GM19324 (cell line): Measurements from ENCODE around the gene DTWD2.
"Not testable (repeated sequence)": the region's sequence is repeated elsewhere in the genome, so short reads cannot be mapped to it uniquely, and the experiment has no call there.

Experiments used
- ATAC-seq: cut with Tn5 transposase; IDR thresholded peaks from one replicate; pipeline ENCODE4 v1.9.1; 2021; ENCODE audit warnings: mild to moderate bottlenecking, moderate library complexity; ENCODE audit not compliant: unreplicated experiment, low FRiP score

The DTWD2 gene

DNA sequence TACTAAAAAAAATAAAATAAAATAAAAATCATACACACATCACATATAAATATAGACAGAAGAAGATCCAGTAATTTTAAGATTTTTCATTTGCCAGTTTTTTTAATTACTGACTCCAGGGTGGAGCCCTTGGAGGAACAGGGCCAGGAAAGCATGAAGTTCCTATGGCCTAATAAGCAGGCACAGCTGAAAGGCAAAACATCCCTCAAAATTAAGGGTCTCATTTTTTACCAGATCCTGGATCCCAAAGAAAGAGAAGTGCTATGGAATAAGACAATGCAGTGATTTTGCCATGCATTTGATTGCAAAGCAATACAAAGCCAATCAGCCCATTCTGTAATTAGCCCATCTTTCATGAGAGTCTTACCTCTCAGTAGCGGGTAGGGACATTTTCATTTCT is 11.3 kb upstream of the DTWD2 start:
- no peak for ATAC-seq

GRCh38 chr5:118998861-118999260 is 10.5 kb upstream of the DTWD2 start:
- not testable (repeated sequence) for ATAC-seq

DNA sequence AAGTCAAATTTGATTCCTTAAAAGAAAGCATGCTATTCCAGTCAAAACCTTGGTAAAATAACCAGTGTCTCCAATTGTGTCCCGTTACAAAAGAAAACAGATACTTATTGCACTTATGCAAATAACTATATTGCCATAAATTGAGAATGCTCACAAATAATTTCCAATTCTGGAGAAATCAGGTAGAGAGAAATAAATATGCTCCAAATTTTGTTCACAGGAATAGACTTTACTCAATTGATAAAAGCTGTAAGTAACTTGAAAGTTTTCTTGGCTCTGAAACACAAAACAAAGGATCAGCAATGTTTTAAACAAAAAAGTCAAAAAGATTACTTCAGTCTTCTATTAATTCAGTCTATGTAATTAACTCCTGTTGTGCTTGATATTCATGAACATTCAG is 7.8 kb upstream of the DTWD2 start:
- no peak for ATAC-seq

GRCh38 chr5:118994595-118994994 is 6.2 kb upstream of the DTWD2 start:
- ATAC-seq, result no peak

- ATAC-seq, result not testable (repeated sequence)
Measured at GRCh38 chr5:118993118-118993517, 4.8 kb upstream of the DTWD2 start.

- not testable (repeated sequence) for ATAC-seq
Measured at GRCh38 chr5:118992055-118992454, 3.7 kb upstream of the DTWD2 start.

DNA sequence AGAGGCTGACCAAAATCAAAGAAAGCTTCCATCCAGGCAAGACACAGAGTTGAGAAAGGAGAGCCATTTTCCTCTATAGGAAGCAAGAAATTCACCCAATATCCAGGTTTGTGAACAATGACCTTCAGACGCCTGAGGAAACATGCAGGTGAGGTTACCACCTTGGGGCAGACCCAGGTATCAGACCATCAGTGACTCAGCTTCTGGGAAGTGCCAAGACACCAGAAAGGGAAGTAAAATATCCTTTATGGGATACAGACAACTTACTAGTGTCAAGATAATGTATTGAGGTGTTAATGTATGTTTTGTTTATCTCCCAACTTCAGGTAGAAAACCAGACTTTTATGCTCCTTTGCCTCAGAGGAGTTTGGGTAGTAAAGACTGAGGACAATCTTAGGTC is 2.2 kb upstream of the DTWD2 start:
- ATAC-seq, result no peak

DNA sequence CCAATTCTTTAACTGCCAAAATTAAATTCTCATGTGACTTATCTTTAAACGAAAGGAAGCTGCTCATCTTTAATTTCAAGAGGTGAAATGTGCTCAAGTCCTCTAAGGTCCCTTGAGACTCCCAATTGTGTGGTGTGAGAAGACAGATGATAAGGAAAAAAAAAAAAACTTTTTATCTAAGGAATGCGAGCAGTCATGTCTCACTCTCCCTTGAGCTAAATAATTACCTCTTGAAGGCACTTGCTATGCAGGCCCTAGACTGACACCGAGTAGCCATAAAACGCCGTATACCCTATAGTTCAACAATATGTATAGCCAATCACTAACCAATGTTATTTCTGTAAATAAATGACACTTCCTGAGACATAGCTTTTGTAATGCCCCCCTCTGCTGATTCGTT is 1.5 kb upstream of the DTWD2 start:
- no peak for ATAC-seq

DNA sequence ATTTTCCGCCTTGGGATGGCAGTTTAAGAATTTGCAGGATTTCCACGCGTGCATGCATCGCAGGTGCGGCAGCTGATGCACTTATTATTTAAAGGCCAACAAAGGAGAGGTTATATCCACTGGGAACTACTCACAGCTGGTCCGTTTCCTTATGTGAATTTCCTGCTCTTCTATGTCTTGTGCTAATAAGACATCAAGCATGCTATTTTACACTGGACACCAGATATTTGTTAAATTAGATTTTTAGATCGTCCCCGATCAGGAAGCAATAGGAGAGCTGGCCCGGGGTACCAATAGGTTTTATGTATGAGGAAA is 476 bp upstream of the DTWD2 start:
- ATAC-seq, result no peak

GRCh38 chr5:118984602-118985001 is 3.7 kb downstream of the DTWD2 start:
- no peak for ATAC-seq

- ATAC-seq, result no peak
Measured at GRCh38 chr5:118981783-118982182, 6.6 kb downstream of the DTWD2 start.

DNA sequence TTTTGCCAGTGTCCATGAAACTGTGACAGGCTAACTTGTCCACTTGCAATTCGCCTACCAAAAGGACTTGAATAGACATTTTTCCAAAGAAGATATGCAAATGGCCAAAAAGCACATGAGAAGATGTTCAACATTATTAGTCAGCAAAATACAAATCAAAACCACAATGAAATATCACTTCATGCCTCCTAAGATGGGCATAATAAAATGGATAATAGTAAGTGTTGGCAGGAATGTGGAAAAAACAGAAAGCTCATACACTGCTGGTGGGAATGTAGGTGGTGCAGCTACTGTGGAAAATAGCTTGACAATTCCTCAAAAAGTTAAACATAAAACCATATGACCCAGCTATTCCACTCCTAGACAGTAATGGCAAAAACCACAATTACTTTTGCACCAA is 7.9 kb downstream of the DTWD2 start:
- ATAC-seq, result no peak

DNA sequence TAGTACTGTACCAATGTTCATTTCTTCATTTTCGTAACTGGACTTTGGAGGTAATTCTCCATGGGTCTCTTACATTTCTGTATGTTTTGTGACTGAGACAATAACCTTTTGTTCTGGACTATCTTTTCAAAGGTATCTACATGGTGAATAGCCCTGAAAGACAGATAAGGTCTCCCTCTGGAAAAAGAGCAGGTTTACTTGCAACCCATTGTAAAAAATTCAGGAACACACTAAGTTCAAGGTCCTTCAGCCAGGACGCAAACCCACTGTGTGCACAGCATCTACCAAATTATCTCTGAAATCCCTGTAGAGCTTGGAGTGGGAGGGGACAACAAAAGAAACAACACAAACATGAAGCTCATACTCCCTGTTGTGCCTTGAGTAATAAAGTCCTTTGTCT is 8.3 kb downstream of the DTWD2 start:
- no peak for ATAC-seq

GRCh38 chr5:118973779-118974445 is 14.4 kb downstream of the DTWD2 start:
- ATAC-seq, result not testable (repeated sequence)

DNA sequence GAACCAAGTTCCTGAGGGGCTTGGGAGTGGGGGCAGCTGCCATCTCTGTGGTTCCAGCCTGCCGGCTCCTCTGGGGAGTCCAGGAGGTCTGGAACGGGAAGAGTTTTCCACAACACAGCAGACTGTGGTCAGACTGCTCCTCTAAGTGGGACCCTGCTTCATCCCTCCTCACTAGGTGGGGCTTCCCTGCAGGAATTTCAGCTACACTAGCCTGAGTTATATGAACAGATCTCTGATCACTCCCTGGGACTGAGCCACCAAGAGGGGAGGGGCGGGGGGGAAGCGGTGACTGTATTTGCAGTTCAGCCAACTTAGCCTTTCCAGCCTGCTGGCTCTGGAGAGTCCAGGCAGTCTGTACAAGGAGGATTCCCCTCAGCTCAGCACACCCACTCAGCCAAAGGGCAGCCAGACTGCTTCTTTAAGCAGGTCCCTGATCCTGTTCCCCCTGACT is 19.4 kb downstream of the DTWD2 start:
- ATAC-seq, result no peak

DNA sequence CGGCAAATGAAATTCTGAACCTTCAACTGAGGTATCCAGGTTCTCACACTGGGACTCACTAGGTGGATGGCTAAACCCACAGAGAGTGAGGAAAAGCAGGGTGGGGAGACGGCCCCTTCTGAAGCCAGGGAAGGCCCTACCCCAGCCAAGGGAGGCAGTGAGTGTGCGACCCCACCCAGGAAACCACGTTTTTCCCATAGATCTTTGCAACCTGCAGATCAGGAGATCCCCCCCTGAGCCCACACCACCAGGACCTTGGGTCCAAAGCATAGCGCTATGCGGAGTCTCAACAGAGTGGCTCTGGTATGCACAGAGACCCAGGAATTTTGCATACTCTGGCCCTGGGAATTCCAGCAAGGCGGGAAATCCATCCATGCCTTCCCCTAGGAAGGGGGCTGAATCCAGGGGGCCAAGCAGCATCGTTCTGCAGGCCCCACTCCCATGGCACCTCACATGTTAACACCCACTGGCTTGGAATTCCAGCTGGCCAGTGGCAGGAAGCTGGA is 19.9 kb downstream of the DTWD2 start:
- ATAC-seq, result no peak

GRCh38 chr5:118967059-118967508 is 21.3 kb downstream of the DTWD2 start:
- ATAC-seq, result no peak

DNA sequence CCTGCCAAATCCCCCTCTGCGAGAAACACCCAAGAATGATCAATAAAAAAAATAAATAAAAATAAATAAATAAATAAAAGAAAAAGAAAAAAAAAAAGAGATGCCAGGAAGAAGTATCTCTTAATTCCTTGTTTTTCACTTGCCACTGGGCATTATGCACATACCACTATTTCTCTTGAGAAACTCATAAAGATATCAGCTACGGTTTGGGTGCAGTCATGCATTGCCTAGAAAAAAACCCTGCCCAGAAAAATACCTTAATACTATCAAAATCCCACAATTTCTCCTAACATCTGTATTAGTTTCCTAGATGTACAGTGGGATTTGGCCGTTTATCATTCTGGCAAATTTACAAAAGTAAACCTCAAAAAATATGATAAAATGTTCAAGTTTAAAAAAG is 22.5 kb downstream of the DTWD2 start:
- ATAC-seq, result no peak

GRCh38 chr5:118964970-118965369 is 23.4 kb downstream of the DTWD2 start:
- not testable (repeated sequence) for ATAC-seq

- not testable (repeated sequence) for ATAC-seq
Measured at GRCh38 chr5:118964388-118964787, 24.0 kb downstream of the DTWD2 start.

DNA sequence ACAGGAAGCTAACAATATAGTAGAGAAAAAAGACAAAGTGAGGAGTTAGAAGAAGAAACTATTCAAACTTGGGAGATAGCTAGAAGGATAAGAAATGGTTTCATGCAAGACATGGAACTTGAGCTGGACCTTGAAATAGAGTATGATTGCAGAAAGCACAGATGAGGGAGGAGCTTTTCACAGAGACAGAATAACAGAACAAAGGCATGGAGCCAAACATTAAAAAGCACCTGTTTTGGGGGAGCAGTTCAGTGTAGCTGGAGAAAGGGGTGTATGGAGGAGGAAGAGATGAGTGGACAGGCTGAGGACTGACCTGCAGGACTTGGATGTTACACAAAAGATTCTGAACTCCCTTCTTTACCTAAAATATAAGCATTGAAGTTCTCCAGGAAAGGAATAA is 25.2 kb downstream of the DTWD2 start:
- ATAC-seq, result no peak

- no peak for ATAC-seq
Measured at GRCh38 chr5:118960557-118960956, 27.8 kb downstream of the DTWD2 start.

DNA sequence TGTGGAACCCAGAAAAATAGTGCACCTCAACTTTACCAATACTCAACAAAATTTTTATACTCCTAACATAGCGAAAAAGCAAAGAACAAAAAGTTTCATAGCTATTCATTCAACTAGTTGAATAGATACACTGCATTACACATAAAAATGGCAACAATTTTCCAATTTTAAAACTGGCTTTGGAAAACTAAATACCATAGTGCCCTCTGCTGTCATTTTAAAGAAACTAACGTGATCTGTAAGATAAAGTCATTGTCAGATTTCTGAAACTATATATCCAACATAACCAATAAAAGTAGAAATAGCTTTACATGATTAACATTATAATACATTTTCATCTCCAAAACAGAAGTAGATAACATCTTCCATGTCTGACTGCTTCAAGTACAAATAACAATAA is 31.6 kb downstream of the DTWD2 start:
- ATAC-seq, result no peak
